ENCODE data around the gene ZFAND3. TPM values are rescaled to one million over a fixed set of nuclear protein-coding genes. Genes with fewer than 3 reads are reported as not detected.

The ZFAND3 gene
- total and polyA plus RNA-seq, 2 of the 4 experiments (the other 2 are of a cell fraction) = 10.9 to 26.7 TPM

- ATAC-seq (ENCODE audit: low read depth) = no peak
- ChIA-PET CTCF (no interaction called here), POLR2A (ENCODE audit: unreplicated experiment) (no interaction called here)
- intact Hi-C loops (cut with micrococcal nuclease) = no loop called here
- no peak for TF ChIP-seq CTCF (conservative IDR thresholded peaks at IDR 0.05; ENCODE audit: low read depth, low read length)
- no peak for TF ChIP-seq RFX5 (IDR thresholded peaks at IDR 0.05; ENCODE audit: low read depth, low read length)
- no peak for TF ChIP-seq RAD21 (IDR thresholded peaks at IDR 0.05; ENCODE audit: low read length)
- TF ChIP-seq, protein P1, sequence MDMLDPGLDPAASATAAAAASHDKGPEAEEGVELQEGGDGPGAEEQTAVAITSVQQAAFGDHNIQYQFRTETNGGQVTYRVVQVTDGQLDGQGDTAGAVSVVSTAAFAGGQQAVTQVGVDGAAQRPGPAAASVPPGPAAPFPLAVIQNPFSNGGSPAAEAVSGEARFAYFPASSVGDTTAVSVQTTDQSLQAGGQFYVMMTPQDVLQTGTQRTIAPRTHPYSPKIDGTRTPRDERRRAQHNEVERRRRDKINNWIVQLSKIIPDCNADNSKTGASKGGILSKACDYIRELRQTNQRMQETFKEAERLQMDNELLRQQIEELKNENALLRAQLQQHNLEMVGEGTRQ (IDR thresholded peaks at IDR 0.05; ENCODE audit: low read depth, low read length) = no peak
- TF ChIP-seq CHD1 (IDR thresholded peaks at IDR 0.05; ENCODE audit: low read depth, low read length) = no peak
- no peak for TF ChIP-seq SMC3 (IDR thresholded peaks at IDR 0.05; ENCODE audit: low read depth, low read length)
- TF ChIP-seq CEBPB (IDR thresholded peaks at IDR 0.05; ENCODE audit: low read depth, low read length) = no peak
- no peak for TF ChIP-seq MXI1 (IDR thresholded peaks at IDR 0.05; ENCODE audit: borderline replicate concordance, low read depth, low read length)
- no peak for TF ChIP-seq NFE2L2 (IDR thresholded peaks at IDR 0.05; ENCODE audit: low read depth, low read length)
- no peak for TF ChIP-seq MAZ (IDR thresholded peaks at IDR 0.05; ENCODE audit: borderline replicate concordance, low read depth, low read length)
- TF ChIP-seq BHLHE40 (IDR thresholded peaks at IDR 0.05; ENCODE audit: low read depth, low read length) = no peak
- TF ChIP-seq RCOR1 (IDR thresholded peaks at IDR 0.05; ENCODE audit: insufficient replicate concordance, low read length) = no peak
- TF ChIP-seq FOS (IDR thresholded peaks at IDR 0.05; ENCODE audit: low read depth, low read length) = no peak
- Histone ChIP-seq H3K4me1 (ENCODE audit: control insufficient read depth, insufficient read depth, low read length) (no peaks in the 10 kb centered on the region), H4K8ac (ENCODE audit: low read depth in 2 of 2, low read length in 2 of 2) (no peak overlapping the region), H3K14ac (replicated peaks; ENCODE audit: low read depth, low read length) (no peak overlapping the region), H2BK120ac (ENCODE audit: low read depth, low read length) (no peak overlapping the region), H2BK5ac (ENCODE audit: low read depth, low read length, poor library complexity, severe bottlenecking) (no peak overlapping the region), H3K27ac (ENCODE audit: insufficient read depth, low read length) (no peak overlapping the region), H3K4me3 (ENCODE audit: insufficient read depth, low read depth, low read length) (no peak overlapping the region), H3K23ac (ENCODE audit: low read depth, low read length) (no peak overlapping the region), H3K56ac (ENCODE audit: extremely low read depth, insufficient read depth, low read length) (no peak overlapping the region), H3K18ac (ENCODE audit: low read depth, low read length) (no peak overlapping the region), H3K9me3 (ENCODE audit: control insufficient read depth, insufficient read depth, low read length) (no peaks in the 10 kb centered on the region), H4K5ac (ENCODE audit: low read depth, low read length) (no peak overlapping the region), H2BK15ac (ENCODE audit: low read depth, low read length) (no peak overlapping the region), H2AK5ac (ENCODE audit: low read depth, low read length) (no peak overlapping the region), H3K9me1 (ENCODE audit: insufficient read depth, low read length) (peaks cover 17% of the 10 kb centered on the region), H3K79me1 (ENCODE audit: low read depth in 1 of 2, low read length in 2 of 2) (peaks cover 3 to 29% of the 10 kb centered on the region in 2 experiments; a peak in 3 of 4 replicates), H3K36me3 (ENCODE audit: control insufficient read depth, insufficient read depth, low read length) (peaks cover 8% of the 10 kb centered on the region; the same call in 1 of the 2 replicates), H3K9ac (ENCODE audit: low read depth, low read length) (no peak overlapping the region), H3K27me3 (ENCODE audit: control insufficient read depth, insufficient read depth, low read length) (no peaks in the 10 kb centered on the region), H4K91ac (ENCODE audit: insufficient read depth, low read depth, low read length) (no peak overlapping the region), H3K4me2 (ENCODE audit: low read depth, low read length) (no peak overlapping the region), H3K4ac (ENCODE audit: low read depth, low read length) (no peak overlapping the region), H2BK20ac (ENCODE audit: low read depth, low read length) (no peak overlapping the region), H4K20me1 (ENCODE audit: insufficient read depth, low read length) (0 out of 2 replicates have a peak, but pooled peaks cover under 1% of the 10 kb centered on the region), H2AFZ (replicated peaks; ENCODE audit: low read length, poor library complexity) (peak overlapping the region; percentile 19), H2AK9ac (replicated peaks; ENCODE audit: low read depth, low read length, poor library complexity) (no peak overlapping the region)
- DNase-seq = no peak
- in situ Hi-C loops (cut with MboI; ENCODE audit: low sequenced_read_pairs) = no loop called here
- BruUV-seq (replicated peaks) = no TSS peak
- dilution Hi-C loops (cut with HindIII; ENCODE audit: low sequenced_read_pairs, unreplicated experiment) = no loop called here
- 90% methylated on average over 2 of the region's 17 CpGs; no CpG with 5 or more reads in 1 of the 2 experiments for WGBS, 2 experiments (ENCODE audit: extremely low coverage in 2 of 2, insufficient read length in 1 of 2)
Observed at GRCh38 chr6:38162493-38163185, 343.1 kb downstream of the ZFAND3 start.

All from IMR-90 (cell line).